GM21390 (cell line): ENCODE measurements around the gene SUSD3.

ENCODE experiments used
- ATAC-seq: cut with Tn5 transposase; IDR thresholded peaks from one replicate; pipeline ENCODE4 v1.9.1; 2021; ENCODE audit not compliant: unreplicated experiment

SUSD3 gene

GRCh38 chr9:93072383-93072795 lies 13.9 kb downstream of the SUSD3 start:
- ATAC-seq, result no peak

GRCh38 chr9:93076101-93076791 lies 17.7 kb downstream of the SUSD3 start:
- ATAC-seq, result no peak

- ATAC-seq, result no peak
Observed at GRCh38 chr9:93076792-93077128, 18.3 kb downstream of the SUSD3 start.

DNA sequence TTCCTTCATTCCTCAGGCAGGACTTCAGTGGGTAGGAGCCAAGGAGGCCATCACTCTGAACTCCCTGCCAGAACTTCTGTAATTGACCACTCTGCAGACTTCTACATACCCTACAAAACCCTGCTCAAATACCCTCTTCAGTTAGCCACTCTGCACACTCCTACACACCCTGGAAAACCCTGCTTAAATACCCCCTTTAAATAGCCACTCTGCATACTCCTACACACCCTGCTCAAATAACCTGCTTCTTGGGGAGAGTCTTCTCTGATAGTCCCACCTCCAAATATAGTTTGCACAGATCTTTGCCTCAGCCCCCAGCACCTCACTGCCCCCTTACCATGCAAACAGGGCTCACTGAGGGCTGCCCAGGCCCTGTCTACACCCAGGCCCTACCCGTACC lies 18.9 kb downstream of the SUSD3 start:
- no peak for ATAC-seq

GRCh38 chr9:93077811-93078210 lies 19.3 kb downstream of the SUSD3 start:
- ATAC-seq, result no peak

GRCh38 chr9:93079371-93079770 lies 20.9 kb downstream of the SUSD3 start:
- no peak for ATAC-seq

DNA sequence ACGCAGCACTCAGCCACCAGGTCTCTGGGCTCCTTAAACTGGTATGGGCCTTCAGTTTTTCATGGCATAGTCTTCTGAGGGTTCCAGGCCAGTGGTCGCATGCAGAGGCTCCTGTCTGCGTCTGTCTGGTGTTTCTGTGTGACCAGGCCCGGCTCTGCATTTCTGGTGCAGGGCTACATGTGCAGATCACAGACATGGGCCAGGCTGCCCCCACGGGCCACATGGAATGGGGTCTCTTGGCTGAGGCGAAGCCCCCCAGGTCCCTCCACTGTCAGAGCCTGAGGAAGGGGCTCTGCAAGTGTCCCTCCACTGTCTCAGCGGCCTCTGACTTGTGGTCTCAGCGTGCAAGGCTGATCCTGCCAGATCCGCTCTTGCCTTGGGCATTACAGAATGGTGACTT lies 21.9 kb downstream of the SUSD3 start:
- no peak for ATAC-seq

DNA sequence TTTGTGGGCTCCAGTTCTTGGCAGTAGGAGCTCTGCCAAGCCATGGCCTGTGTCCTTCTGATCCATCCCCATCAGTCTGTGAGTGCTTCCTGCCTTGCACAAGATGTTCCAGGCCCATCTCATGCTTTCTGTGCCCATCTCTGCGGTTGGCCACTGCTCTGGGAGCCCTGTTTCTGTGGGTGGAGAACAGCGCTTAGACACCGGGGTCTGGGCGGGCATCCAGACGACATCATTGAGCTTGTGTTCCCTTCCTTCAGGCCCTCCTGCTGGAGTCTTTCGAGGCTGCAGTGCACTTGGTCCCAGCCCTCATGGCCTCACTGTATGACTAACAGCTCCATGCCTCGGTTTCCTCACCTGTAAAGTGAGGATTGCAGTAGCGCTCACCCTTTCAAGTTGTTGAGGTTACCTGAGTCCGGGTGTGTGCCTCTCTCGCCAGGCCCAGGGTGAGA lies 22.6 kb downstream of the SUSD3 start:
- ATAC-seq, result no peak

GRCh38 chr9:93081931-93082330 lies 23.4 kb downstream of the SUSD3 start:
- ATAC-seq, result no peak

DNA sequence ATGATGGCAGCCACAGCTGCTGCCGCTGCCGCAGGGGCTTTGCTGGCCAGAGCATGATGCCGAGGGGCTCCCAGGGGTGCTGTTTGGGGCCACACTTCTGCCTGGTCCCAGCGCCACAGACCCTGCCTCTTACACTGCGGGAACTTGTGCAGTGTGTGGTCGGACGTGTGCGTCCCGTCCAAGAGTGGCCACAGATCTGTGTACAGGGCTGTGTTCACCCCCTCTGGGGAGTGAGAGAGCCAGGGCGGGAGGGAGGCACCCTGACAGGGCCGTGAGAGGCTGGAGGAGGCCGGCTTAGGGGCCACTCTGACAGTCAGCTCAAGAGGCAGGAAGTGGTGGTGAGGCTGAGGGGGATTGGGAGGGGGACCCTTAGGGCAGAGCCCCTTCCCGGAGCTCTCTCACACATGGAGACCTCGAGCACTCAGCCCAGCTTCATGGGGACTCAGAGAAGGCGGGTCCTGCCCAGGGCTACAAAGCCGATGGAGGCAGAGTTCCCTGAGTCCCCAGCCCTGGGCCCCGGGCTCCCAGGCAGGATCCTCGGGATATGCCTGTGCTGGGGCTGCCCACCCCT lies 24.4 kb downstream of the SUSD3 start:
- no peak for ATAC-seq

DNA sequence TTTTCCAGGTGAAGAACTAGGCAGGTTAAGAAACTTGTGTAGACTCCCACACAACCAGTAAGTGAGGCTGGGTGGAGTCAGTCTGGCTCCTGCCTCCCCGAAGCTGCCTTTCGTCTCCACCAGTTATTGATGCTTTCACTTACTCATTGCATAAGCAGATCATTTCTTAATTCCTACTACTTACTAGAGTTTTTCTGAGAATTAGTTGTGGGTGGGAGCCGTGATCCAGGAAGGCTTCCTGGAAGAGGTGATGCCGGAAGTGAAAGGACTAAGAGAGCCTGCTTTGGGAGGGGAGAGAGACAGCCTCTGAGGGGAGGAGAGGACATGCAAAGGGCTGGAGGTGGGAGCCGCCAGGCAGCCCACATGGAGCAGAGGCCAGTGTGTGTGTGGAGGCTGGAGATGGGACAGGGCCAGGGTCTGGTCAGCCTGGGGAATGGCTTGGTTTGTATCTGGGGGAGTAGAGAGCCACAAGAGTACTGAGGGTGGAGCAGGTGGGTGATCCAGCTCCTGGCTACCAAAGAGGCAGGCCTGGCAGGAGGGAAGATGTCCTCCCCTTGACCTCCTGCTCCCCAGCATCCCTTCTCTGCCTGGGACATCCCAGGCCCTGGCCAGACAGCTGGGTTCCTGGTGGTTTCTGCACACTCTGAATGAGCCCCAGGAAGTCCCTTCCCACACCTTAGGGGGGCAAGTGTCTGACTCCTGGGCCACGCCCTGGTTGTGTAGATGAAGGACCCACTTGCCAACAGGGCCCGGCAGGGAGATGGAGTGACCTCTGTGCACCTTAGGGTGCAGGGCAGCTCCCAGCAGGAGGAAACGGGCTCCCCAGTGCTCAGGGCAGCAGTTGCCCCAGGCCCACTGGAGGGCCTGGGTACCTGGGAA lies 25.3 kb downstream of the SUSD3 start:
- ATAC-seq, result no peak

DNA sequence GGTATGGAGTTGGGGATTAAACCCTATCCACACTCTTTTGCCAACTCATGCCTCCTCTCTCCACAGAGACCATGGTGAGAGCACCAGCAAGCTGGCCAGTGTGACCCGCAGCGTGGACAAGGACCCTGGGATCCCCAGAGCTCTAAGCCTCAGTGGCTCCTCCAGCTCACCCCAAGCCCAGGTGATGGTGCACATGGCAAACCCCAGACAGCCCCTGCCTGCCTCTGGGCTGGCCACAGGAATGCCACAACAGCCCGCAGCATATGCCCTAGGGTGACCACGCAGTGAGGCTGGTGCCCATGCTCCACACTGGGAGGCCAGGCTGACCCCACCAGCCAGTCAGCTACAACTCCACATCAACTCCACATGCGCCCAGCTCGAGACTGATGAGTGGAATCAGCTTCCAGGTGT lies 26.0 kb downstream of the SUSD3 start:
- ATAC-seq, result no peak

- ATAC-seq, result no peak
Observed at GRCh38 chr9:93085676-93086075, 27.2 kb downstream of the SUSD3 start.

DNA sequence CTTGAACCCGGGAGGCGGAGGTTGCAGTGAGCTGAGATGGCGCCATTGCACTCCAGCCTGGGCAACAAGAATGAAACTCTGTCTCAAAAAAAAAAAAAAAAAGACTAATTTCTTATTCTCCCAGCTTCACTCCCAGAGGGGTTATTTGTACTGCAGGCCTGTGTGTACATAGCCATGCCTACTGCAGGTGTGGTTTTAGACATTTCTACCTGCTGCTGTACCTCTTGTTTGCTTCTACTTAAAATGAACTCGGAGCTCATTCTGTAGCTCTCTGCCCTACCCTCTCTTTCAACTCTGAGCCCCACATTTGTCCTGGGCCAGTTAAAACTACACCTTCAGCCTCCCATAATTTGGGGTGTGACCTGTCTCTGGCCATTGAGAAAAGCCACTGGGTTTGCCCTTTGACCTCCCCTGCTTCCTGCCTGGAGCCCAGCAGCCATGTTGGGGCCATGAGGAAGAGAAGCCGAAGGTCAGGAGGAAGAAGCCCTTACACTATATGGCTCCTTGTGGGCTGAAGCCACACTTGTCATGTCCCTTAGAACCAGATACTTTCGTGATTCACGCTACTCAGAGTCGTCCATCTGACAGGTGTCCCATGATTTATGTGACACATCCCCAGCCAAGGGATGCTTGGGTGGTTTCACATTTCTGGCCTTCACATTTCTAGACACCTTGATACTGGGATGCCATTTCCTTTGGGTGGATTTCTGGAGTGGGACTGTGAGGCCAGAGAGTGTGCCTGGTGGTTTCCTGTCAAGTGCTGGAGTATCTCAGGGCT lies 28.1 kb downstream of the SUSD3 start:
- ATAC-seq, result no peak

DNA sequence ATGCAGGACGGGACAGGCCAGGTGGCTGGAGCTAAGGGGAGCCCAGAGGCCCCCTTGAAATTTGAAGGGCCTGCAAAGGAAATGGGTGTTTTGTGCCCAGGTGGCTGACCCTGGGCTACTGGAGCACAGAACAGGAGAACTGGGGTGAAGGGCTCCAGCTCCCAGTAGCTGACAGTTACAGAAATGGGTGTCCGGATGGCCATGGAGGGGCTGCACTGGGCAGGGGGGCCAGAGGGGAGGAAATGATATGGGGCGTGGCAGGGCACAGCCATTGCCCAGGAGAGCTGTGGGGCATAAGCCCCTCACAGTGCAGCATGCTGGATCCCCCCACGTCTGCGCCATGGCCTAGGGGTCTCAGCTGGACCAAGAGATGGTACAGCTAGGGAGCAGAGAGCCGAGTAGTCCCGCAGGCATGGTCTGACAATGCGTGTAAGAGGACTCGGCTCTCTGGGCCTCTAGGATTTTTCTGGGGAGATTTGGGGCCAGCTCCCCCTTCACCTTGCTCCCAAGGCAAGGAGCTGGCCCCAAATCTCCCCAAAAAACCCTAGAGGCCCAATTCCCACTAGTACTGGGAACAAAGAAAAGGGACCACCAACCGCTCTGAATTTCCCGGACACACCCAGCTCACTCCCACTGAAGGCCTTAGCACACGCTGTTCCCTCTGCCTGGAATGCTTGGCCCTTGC lies 29.6 kb downstream of the SUSD3 start:
- no peak for ATAC-seq

DNA sequence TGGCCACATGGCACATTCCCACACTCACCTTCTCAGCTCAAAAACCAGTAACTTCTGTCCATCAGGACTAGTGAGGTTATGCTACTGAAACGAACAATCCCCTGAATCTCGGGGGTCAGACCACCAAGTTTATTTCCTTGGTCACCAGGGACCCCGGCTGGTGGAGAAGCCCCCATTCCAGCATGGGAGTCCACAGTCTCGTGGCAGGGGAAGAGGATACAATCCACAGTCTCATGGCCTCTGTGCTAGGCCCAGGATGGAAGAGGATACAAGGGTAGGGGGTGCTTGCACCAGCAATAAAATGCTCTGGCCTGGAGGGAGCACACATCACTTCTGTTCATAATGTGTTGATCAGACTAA lies 30.1 kb downstream of the SUSD3 start:
- ATAC-seq, result no peak

DNA sequence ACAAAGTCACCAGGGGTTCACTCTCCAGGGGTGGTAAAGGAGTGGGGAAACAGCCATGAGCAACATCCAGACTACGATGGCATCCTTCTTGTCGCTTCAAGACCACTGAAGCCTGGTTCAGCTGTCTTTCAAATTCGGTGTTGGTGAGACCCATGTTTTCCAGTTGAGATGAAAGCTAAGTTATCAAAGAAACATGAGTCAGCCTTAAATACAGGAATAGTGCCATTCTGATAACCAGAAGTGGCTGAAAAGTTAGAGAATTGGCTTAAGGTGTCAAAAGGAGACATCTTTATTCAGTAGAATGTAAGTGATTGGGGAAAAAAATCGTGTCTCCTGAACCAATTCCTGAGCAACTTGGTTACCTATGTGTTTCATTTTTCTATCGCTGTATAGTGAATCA lies 30.5 kb downstream of the SUSD3 start:
- ATAC-seq, result no peak

- no peak for ATAC-seq
Observed at GRCh38 chr9:93089481-93089991, 31.0 kb downstream of the SUSD3 start.

DNA sequence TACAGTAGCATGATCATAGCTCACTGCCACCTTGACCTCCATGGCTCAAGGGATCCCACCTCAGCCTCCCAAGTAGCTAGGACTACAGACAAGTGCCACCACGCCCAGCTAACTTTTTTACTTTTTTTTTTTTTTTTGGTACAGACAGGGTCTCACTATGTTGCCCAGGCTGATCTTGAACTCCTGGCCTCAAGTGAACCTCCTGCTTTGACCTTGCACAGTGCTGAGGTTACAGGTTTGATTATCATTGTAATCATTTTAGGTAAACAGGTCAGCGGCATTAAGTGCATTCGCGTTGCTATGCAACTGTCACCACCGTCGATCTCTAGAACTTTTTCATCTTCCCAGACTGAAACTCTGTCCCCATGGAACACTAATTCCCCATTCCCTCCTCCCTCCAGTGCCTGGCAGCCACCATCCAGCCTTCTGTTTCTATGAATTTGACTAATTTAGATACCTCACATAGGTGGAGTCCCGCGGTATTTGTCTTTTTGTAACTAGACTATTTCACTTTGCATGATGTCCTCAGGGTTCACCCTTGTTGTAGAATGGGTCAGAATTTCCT lies 31.7 kb downstream of the SUSD3 start:
- no peak for ATAC-seq

DNA sequence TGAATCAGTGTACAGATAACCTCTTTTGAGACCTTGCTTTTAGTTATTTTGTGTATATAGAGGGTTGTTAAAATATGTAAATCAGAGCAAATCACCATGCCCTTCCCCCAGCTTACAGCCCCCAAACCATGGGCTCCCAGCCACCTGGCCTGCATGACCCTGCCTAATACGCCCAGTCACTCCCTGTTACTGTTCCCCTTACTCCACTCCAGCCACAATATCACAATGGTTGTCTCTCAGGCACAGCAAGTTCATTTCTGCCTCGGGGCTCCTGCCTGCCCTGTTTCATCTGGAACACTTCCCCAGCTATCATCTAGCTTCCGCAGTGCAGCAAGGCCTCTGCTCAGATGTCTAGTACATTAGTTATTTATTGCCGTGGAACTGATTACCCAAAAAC lies 32.6 kb downstream of the SUSD3 start:
- no peak for ATAC-seq
